ENCODE measurements around the gene HHIPL1.

Gene HHIPL1

GRCh38 chr14:99644723-99645544, at the start of gene HHIPL1:
Gene HHIPL1 (plus strand): TSS chr14:99645129. CDS start chr14:99645208, 79 bp downstream.
- DNase-seq, result peak in 4 of 51 donors; percentile 17 to 37 (median 28)

GRCh38 chr14:99595524-99595923, 49.4 kb upstream of the HHIPL1 start:
- no peak for DNase-seq

- DNase-seq, result no peak
Measured at GRCh38 chr14:99596071-99596627, 48.8 kb upstream of the HHIPL1 start.

GRCh38 chr14:99596772-99597171, 48.2 kb upstream of the HHIPL1 start:
- no peak for DNase-seq

GRCh38 chr14:99597911-99598600, 46.9 kb upstream of the HHIPL1 start:
- no peak for DNase-seq

- peak in 1 of 51 donors; percentile 24 for DNase-seq
Measured at GRCh38 chr14:99598774-99599173, 46.2 kb upstream of the HHIPL1 start.

- DNase-seq, result no peak
Measured at GRCh38 chr14:99599393-99599792, 45.5 kb upstream of the HHIPL1 start.

GRCh38 chr14:99600232-99600888, 44.6 kb upstream of the HHIPL1 start:
- no peak for DNase-seq

GRCh38 chr14:99601361-99601831, 43.5 kb upstream of the HHIPL1 start:
- DNase-seq, result peak in 16 of 51 donors; percentile 20 to 52 (median 36)

GRCh38 chr14:99602054-99602787, 42.7 kb upstream of the HHIPL1 start:
- peak in 1 of 51 donors; percentile 33 for DNase-seq

- no peak for DNase-seq
Measured at GRCh38 chr14:99602788-99603415, 42.0 kb upstream of the HHIPL1 start.

GRCh38 chr14:99603471-99604277, 41.3 kb upstream of the HHIPL1 start, which contains the start of gene CCDC85C:
Gene CCDC85C (minus strand): TSS chr14:99604207. CDS start chr14:99603959, 248 bp downstream.
- no peak for DNase-seq

GRCh38 chr14:99604278-99604765, 40.6 kb upstream of the HHIPL1 start:
- peak in 50 of 51 donors; percentile 50 to 98 (median 88) for DNase-seq

GRCh38 chr14:99604766-99605298, 40.1 kb upstream of the HHIPL1 start:
- peak in 3 of 51 donors; percentile 52 to 65 (median 57) for DNase-seq

- peak in 30 of 51 donors; percentile 22 to 71 (median 44) for DNase-seq
Measured at GRCh38 chr14:99605299-99605961, 39.5 kb upstream of the HHIPL1 start.

GRCh38 chr14:99606359-99606758, 38.6 kb upstream of the HHIPL1 start:
- DNase-seq, result no peak

GRCh38 chr14:99608591-99608990, 36.3 kb upstream of the HHIPL1 start:
- DNase-seq, result no peak

All from hypothalamus (tissue), 51 donors.